GM12801 (cell line): ENCODE measurements around the gene FOLR2.

Experiments used
- CTCF ChIP-seq: IDR thresholded peaks from one replicate; pipeline ENCODE4 v1.5.1; 2011; ENCODE audit warnings: control low read depth; ENCODE audit not compliant: insufficient read length; ENCODE audit errors: extremely low read depth

The FOLR2 gene

GRCh38 chr11:72254299-72254993 lies 37.9 kb downstream of the FOLR2 start:
- no peak for TF ChIP-seq CTCF

- no peak for TF ChIP-seq CTCF
These were observed 41.0 kb downstream of the FOLR2 start for GRCh38 chr11:72257570-72257969.

GRCh38 chr11:72259490-72259889 lies 42.9 kb downstream of the FOLR2 start:
- no peak for TF ChIP-seq CTCF

GRCh38 chr11:72260574-72260973 lies 44.0 kb downstream of the FOLR2 start:
- TF ChIP-seq CTCF, result no peak

- no peak for TF ChIP-seq CTCF
These were observed 46.8 kb downstream of the FOLR2 start for GRCh38 chr11:72263361-72263760.

GRCh38 chr11:72265951-72266350 lies 49.4 kb downstream of the FOLR2 start:
- TF ChIP-seq CTCF, result no peak

- no peak for TF ChIP-seq CTCF
These were observed 51.5 kb downstream of the FOLR2 start for GRCh38 chr11:72267956-72268617.
